Pancreas (tissue), 10 donors: ENCODE data around the gene CLDN24. TPM values are rescaled to one million over a fixed set of nuclear protein-coding genes. Genes with fewer than 3 reads are reported as not detected.

ENCODE experiments used
- ATAC-seq, 4 donors: fragments of 200-7000 bp; cut with Tn5 transposase; one replicate each; pipeline versions ENCODE4 v1.8.0 to v1.9.1; 2020; ENCODE audit warnings: mild to moderate bottlenecking in 4 of 4, moderate library complexity in 4 of 4
- DNase-seq, 6 donors: peaks; one replicate each; pipeline ENCODE4 v3.0.0-alpha.2; 2020
- FAIRE-seq: peaks from 2 replicates; lab custom pipeline; 2012; peaks lifted over from hg19 to GRCh38; lab: Jason Lieb, UNC
- H3K27ac ChIP-seq, 4 donors: fragments of 200-600 bp; sonication (generic); 1 replicate in 3 of 4; 2 replicates in 1 of 4; pipeline versions ENCODE4 v1.5.0 to v1.8.0; 2020
- H3K27me3 ChIP-seq, 4 donors: fragments of 200-600 bp; one replicate each; pipeline ENCODE4 v1.8.0; 2021
- H3K36me3 ChIP-seq, 3 donors: fragments of 200-600 bp; sonication (generic) in 1 of 3; one replicate each; pipeline versions ENCODE4 v1.5.0 to v1.8.0; 2020 to 2021
- H3K4me1 ChIP-seq, 3 donors: fragments of 200-600 bp; one replicate each; pipeline ENCODE4 v1.8.0; 2021
- H3K4me3 ChIP-seq, 4 donors: fragments of 200-600 bp; sonication (generic) in 2 of 4; one replicate each; pipeline versions ENCODE4 v1.5.0 to v1.8.0; 2020 to 2021
- H3K9me3 ChIP-seq, 4 donors: fragments of 200-600 bp; one replicate each; pipeline ENCODE4 v1.8.0; 2021
- CTCF ChIP-seq, 4 donors: fragments of 200-600 bp; sonication (generic) in 3 of 4; IDR thresholded peaks; one replicate each; pipeline versions ENCODE4 v1.5.0 to v1.8.0; 2021; ENCODE audit warnings: antibody characterized with exemption in 4 of 4
- WGBS, 2 donors: extraction: QIAGEN DNeasy Blood & Tissue Kit; methylation state at CpG; one replicate each; pipeline ENCODE4 v1.1.7; 2013; 5-methylcytosine and 5-hydroxymethylcytosine counted together
- intact Hi-C, 3 donors: fragments of 100-400 bp; cut with DNase I; formaldehyde crosslinking; loops; one replicate each; pipeline versions ENCODE4 v1.11.1 to v1.14.2; 2022
- polyA plus RNA-seq, 2 donors: library from polyadenylated mRNA; stranded (reverse); fragments of 200-250 nt; gene quantifications; one replicate each; pipeline ENCODE4 v1.2.3, GENCODE V29; 2013
- total RNA-seq, 6 donors: library from RNA; stranded (reverse); fragmentation: NEBNext Ultra II Directional in 4 of 6; extraction: Animal tissue kit (Norgen Biotek cat#: 25700) in 4 of 6; gene quantifications; one replicate each; pipeline versions ENCODE4 v1.2.1 to v1.2.4, GENCODE V29; 2021 to 2023
- donor health status: healthy with polysubstance abuse.
- donor health status: DM: no; HTN: no; CAD: no; lungs with moderate emphysema.
- donor health status: DM: no; HTN: no; CAD: no.
- donor health status: control.
- donor health status: control.
- donor health status: Bipolar disorder and iron deficiency.
- donor health status: DM: yes; HTN: yes; CAD: no.
- donor health status: DM: no; HTN: no; CAD: no.
- donor health status: DM: no; HTN: no; CAD: no.
- donor health status: DM: yes; HTN: yes; CAD: no.

Gene CLDN24
- total RNA-seq, result not detected
- polyA plus RNA-seq, result not detected

- DNase-seq (no peak), ATAC-seq (no peak), FAIRE-seq (no peak)
- Histone ChIP-seq H3K4me3 (no peak within 1 kb of the TSS), H3K36me3 (no peaks in the 10 kb centered on the region), H3K9me3 (no peaks in the 10 kb centered on the region), H3K4me1 (no peaks in the 10 kb centered on the region), H3K27ac (no peak within 1 kb of the TSS), H3K27me3 (no peaks in the 10 kb centered on the region)
- intact Hi-C loops, result no loop called here
- TF ChIP-seq CTCF (IDR thresholded peaks at IDR 0.05), result no peak
- WGBS, 2 donors, result 92 to 96% methylated on average over 5 of the region's 5 CpGs
These were observed at the start of gene CLDN24 for GRCh38 chr4:183322326-183322725. Gene CLDN24, minus strand, starts transcription at chr4:183322426. Its CDS starts 0 bp downstream, at chr4:183322426.

DNA sequence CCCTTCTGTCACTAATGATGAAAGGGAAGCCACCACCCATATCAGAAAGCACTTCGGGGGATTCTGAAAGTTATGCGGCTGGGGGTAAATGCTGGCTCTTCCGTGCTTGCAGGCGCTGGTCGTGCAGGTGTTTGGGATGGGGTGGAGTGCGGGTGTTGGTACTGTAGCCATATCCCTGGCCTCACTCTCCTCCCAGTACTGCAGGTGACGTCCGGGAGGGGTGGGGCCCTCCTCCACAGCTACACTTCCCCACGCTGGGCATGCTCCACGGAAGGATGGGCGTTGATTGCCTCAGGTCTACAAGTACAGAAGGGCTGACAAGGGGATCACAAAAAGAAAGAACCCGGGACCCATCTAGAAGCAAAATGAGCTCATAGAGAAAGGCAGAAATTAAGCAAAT lies 48.6 kb upstream of the CLDN24 start:
- Histone ChIP-seq H3K9me3 (no peaks in the 10 kb centered on the region), H3K27ac (no peak overlapping the region), H3K27me3 (no peaks in the 10 kb centered on the region), H3K36me3 (no peaks in the 10 kb centered on the region), H3K4me3 (no peak overlapping the region), H3K4me1 (no peaks in the 10 kb centered on the region)
- no peak for TF ChIP-seq CTCF (IDR thresholded peaks at IDR 0.05)
- ATAC-seq (no peak), DNase-seq (no peak), FAIRE-seq (no peak)
- WGBS, 2 donors, result 63 to 75% methylated on average over 12 of the region's 12 CpGs
- intact Hi-C loops, result no loop called here

- Histone ChIP-seq H3K27ac (no peak overlapping the region), H3K4me1 (no peaks in the 10 kb centered on the region), H3K27me3 (no peaks in the 10 kb centered on the region), H3K9me3 (no peaks in the 10 kb centered on the region), H3K4me3 (no peak overlapping the region), H3K36me3 (no peaks in the 10 kb centered on the region)
- intact Hi-C loops, result no loop called here
- DNase-seq, result no peak
- ATAC-seq, result no peak
- 79 to 81% methylated on average over 8 of the region's 8 CpGs for WGBS, 2 donors
- no peak for TF ChIP-seq CTCF (IDR thresholded peaks at IDR 0.05)
- no peak for FAIRE-seq
These were observed 46.8 kb upstream of the CLDN24 start for GRCh38 chr4:183369073-183369472.

GRCh38 chr4:183366206-183366835 lies 44.1 kb upstream of the CLDN24 start:
- DNase-seq, result no peak
- Histone ChIP-seq H3K4me1 (no peaks in the 10 kb centered on the region), H3K27me3 (no peaks in the 10 kb centered on the region), H3K4me3 (no peak overlapping the region), H3K36me3 (no peaks in the 10 kb centered on the region), H3K9me3 (no peaks in the 10 kb centered on the region), H3K27ac (no peak overlapping the region)
- ATAC-seq, result no peak
- 80 to 86% methylated on average over 16 of the region's 16 CpGs for WGBS, 2 donors
- no peak for FAIRE-seq
- intact Hi-C loops, result no loop called here
- TF ChIP-seq CTCF (IDR thresholded peaks at IDR 0.05), result no peak

DNA sequence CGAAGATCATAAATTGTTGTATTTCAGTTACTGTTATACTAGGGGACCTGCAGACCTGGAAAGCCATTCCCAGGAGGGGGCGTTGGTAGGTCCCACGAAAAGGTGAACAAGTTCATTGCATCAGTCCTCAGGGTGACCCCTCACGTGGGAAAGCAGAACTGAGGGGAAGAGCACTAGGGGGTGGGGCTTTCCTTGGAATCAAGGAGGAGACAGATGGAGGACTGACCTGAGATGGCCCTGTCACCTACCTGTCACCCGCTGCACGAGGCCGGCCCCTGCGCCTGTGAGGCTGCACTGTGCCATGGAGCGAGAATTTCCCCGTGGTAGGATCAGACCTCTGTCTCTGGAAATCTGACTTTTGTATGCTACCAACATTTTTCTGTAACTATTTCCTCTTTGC lies 41.8 kb upstream of the CLDN24 start:
- Histone ChIP-seq H3K27ac (no peak overlapping the region), H3K4me1 (no peaks in the 10 kb centered on the region), H3K4me3 (no peak overlapping the region), H3K27me3 (no peaks in the 10 kb centered on the region), H3K36me3 (no peaks in the 10 kb centered on the region), H3K9me3 (no peaks in the 10 kb centered on the region)
- FAIRE-seq (no peak), ATAC-seq (no peak), DNase-seq (no peak)
- 66 to 73% methylated on average over 10 of the region's 10 CpGs for WGBS, 2 donors
- intact Hi-C loops, result no loop called here
- no peak for TF ChIP-seq CTCF (IDR thresholded peaks at IDR 0.05)
